HG02943 (cell line): ENCODE measurements around the gene MADCAM1.
"Not testable (repeated sequence)": the region's sequence is repeated elsewhere in the genome, so short reads cannot be mapped to it uniquely, and the experiment has no call there.

Source experiments
- ATAC-seq: cut with Tn5 transposase; IDR thresholded peaks from one replicate; pipeline ENCODE4 v1.9.1; 2021; ENCODE audit warnings: mild to moderate bottlenecking, low read depth, moderate library complexity; ENCODE audit not compliant: unreplicated experiment

MADCAM1 gene

DNA sequence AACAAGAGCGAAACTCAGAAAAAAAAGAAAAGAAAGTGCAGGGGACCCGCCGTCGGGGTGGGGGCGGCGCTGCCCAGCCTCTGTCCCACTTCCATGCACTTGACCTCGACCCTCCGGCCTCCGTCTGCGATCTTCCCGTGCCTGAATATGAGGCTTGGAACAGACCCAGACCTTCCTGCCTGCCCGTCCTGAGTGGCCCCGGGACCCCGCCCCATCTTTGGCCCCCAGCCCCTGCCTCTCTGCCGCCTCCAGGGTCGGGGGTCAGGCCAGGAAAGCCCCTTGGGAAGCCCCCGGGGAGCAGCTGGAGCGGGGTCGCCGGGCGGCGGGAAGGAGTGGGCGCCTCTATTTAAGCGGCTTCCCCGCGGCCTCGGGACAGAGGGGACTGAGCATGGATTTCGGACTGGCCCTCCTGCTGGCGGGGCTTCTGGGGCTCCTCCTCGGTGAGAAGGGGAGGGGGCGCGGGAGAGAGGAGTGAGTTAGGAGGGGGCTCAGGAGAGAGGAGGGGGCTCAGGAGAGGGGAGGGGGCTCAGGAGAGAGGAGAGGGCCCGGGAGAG, at the start of gene MADCAM1:
Gene MADCAM1 (plus strand): TSS at position 375 of the 554 bp plus-strand sequence. CDS start 14 bp downstream, at position 389.
- no peak for ATAC-seq

DNA sequence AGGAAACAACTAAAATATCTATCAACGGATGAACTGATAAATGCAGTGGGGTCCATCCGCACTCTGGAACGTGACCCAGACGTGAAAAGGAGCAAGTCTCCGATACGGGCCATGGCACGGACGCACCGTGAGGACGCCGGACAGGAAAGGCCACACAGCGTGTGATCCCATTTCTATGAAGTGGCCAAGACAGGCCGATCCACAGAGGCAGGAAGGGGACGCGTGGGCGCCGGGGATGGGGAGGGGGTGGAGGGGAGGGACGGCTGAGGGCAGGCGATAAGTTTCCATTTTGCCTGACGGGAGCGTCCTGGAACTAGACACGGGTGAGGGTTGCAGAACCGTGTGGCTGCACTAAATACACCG, 49.2 kb upstream of the MADCAM1 start:
- no peak for ATAC-seq

DNA sequence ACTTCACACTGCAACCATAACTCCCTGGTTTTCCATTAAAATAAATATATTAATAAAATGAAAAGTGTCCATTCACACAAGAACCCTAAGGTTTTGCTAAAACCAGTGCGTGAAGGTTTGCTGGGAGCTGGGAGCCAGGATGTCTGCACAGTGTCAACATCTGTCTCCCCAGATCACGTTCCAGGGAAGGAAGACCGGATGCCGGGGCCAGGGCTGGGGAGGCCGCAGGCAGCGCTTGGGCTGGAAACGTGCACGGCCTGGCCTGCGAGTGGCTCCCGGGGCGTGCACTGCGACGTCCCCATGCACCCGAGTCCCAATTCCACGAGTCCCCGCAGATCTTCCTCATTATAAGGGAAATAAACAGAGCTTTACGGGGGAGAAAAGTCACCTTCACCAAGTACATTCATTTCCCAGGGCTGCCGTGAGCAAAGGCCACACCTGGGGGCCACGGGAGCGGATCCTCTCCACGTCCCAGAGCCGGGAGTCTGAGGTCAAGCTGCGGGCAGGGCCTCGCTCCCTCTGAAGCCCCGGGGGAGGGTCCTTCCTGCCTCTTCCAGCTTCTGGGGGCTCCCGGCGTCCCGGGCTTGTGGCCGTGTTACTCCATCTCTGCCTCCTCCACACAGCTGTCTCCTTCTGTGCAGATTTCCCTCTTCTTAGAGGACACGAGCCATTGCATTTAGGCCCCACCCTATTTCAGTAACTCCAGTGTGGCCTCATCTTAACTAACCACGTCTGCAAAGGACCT, 48.3 kb upstream of the MADCAM1 start:
- ATAC-seq: no peak

DNA sequence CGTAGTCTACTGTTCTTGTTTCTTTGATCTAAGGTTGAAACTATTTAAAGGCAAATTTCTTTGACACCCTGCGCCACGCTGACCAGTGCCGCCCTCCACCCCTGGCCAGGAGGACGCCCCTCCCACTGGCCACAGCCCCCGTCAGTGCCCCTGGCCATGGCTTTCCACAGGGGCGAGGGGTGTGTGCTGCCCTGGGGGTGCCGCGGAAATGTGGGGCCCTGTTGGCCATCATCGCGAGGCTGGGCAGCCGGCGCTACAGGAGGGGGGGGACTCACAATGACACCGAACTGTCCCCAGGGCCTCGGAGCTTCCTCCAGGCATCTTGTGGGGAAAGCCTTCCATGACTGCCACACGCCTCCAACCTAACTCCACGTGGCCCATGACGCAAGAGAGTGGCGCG, 46.4 kb upstream of the MADCAM1 start:
- ATAC-seq: no peak

DNA sequence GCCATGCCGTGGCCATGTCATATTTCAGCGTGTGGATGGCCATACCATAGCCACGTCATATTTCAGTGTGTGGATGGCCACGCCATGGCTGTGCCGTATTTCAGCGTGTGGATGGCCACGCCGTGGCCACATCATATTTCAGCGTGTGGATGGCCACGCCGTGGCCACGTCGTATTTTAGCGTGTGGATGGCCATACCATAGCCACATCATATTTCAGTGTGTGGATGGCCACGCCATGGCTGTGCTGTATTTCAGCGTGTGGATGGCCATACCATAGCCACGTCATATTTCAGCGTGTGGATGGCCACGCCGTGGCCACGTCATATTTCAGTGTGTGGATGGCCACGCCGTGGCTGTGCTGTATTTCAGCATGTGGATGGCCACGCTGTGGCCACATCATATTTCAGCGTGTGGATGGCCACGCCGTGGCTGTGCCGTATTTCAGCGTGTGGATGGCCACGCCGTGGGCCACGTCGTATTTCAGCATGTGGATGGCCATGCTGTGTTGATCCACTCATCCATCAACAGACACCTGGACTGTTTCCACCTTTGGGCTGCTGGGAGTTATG, 45.3 kb upstream of the MADCAM1 start:
- ATAC-seq: not testable (repeated sequence)

DNA sequence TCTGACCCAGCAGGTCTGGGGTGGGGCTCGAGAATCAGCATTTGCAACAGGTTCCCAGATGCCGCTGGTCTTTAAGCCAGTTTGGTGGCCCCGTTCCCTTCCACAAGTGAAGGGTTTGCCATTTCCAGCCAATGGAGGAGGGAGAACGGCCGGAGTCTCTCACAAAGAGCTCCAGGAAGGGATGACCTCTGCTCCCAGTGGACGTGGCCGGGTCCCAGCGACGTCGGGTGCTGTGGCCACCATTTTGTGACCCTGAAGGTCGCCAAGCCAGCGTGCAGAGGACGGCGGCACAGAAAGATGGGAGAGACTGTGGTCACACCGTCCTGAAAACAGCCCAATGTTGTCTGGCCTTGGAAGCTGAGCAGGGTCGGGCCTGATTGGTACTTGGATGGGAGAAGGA, 43.5 kb upstream of the MADCAM1 start:
- no peak for ATAC-seq

DNA sequence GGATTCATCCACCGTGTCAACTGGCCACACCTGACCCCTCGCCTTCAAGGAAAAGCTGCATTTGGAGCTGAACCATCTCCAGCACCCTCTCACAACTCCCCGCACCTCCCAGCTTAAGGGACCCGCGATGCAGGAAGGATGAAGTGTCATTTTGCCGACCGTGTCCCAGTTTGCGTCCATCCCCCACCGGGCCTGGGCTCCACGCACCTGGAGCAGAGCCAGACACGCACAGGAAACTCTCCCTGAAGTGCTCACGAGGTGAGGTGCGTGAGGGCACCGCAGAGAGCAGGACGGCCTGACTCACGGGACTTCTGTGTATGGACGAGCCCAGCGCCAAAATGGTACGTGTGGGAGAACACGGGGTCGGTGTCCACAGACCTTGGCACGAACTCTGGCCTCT, 42.7 kb upstream of the MADCAM1 start:
- ATAC-seq: no peak

DNA sequence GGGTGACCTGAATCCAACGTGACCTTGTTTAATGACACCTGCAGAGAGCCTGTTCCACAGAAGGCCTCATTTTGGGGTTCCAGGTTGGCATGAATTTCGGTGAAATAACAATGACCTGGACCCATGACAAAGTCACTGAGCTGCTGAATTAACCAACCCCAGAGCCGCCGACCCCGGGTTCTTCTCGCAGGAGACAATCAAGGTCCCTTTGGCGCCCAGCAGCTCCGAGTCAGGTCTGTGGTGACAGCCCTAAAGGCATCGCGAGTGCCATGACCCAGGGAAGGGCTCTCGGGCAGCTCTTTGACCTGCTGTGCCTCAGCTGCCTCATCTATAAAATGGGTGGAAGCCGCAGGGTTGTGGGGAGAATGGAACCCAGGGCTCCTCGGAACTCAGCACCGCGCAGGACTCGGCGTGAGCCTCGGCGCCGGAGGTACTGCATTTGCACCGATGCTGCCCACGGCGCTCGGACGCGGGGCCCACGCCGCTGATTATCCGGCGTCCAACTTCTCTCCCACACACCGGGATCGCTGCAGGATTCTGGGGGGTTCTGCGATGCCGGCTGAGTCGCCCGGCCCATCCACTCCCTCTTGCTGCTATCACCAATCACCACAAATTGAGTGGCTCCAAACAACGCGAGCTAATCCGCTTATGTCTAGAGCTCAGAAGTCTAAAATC, 41.1 kb upstream of the MADCAM1 start:
- ATAC-seq: no peak

DNA sequence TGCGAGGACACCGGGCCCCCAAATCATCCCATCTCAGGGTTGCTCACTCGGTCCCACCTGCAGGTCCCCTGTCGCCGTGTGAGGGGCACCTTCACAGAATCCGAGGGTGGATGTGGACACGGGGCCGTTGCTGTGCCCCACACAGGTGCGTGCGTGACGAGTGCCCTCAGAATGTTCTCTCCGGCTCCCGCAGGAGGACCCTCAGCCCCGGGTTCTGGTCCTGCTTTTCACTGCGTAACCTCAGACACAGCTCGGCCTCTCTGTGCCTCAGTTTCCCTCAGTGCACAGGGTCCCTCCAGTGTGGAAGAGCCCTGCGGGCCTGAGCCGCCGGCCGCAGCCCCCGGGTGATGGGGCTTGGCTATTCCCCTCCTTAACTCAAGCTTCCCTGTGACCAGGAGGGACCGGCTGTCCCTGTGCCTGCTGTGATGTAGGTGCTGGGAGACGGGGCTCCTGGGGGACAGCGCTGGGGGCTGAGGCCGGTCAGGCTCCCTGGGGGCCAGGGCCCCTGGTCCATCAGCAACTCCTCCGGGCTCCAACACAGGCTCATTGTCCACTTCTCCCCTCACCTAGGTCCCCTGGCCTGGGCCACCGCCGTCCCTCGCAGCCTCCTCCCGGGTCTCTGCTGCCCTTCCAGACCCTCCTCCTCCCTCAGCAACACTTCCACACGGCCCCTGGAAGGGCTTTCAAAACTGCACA, 40.3 kb upstream of the MADCAM1 start:
- ATAC-seq: no peak

DNA sequence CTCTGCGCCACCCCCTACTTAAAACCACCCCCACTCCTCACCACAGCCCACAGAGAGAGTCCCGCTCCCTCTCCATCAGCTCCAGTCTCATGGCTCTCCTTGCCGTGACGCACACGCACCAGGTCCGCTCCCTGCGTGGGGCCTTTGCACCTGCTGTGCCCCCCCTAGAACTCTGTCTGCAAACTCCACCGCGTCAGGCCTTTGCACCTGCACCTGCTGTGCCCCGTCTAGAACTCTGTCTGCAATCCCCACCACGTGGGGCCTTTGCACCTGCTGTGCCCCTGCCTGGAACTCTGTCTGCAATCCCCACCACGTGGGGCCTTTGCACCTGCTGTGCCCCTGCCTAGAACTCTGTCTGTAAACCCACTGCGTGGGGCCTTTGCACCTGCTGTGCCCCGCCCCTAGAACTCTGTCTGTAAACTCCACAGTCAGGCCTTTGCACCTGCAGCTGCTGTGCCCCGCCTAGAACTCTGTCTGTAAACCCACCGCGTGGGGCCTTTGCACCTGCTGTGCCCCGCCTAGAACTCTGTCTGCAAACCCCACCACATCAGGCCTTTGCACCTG, 39.7 kb upstream of the MADCAM1 start:
- ATAC-seq: no peak

DNA sequence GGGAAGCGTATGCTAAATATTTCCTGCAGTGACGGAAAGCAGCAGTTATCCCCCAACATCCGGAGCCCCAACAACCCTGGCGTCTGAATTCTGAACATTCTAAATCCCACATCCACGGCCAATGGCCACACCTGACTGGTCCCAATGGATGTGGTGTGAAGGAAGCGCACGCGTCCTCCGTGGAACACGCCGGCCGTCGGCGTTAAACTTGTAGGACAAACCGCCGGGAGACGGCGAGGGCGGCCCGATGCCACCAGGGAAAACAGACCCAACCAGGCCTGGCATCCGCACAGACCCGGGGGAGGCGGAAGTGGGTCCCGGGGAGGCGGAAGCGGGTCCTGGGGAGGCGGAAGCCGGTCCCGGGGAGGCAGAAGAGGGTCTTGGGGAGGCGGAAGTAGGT, 38.6 kb upstream of the MADCAM1 start:
- ATAC-seq: no peak

DNA sequence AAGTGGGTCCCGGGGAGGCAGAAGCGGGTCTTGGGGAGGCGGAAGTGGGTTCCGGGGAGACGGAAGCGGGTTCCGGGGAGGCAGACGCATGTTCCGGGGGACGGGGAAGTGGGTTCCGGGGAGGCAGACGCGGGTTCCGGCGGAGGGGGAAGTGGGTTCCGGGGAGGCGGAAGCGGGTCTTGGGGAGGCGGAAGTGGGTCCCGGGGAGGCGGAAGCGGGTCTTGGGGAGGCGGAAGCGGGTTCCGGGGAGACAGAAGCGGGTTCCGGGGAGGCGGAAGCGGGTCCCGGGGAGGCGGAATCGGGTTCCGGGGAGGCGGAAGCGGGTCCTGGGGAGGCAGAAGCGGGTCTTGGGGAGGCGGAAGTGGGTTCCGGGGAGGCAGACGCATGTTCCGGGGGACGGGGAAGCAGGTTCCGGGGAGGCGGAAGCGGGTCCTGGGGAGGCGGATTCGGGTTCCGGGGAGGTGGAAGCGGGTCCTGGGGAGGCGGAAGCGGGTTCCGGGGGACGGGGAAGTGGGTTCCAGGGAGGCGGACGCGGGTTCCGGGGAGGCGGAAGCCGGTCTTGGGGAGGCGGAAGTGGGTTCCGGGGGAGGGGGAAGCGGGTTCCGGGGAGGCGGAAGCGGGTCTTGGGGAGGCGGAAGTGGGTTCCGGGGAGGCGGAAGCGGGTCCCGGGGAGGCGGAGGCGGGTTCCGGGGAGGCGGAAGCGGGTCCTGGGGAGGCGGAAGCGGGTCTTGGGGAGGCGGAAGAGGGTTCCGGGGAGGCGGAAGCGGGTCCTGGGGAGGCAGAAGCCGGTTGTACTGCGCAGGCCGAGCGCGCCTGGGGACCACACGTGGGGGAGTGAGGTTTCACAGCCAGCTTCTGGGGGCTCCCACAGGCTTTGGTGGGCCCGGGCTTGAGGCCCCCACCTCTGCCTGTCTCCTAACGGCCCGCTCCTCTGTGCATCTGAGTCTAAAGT, 37.9 kb upstream of the MADCAM1 start:
- ATAC-seq: no peak

DNA sequence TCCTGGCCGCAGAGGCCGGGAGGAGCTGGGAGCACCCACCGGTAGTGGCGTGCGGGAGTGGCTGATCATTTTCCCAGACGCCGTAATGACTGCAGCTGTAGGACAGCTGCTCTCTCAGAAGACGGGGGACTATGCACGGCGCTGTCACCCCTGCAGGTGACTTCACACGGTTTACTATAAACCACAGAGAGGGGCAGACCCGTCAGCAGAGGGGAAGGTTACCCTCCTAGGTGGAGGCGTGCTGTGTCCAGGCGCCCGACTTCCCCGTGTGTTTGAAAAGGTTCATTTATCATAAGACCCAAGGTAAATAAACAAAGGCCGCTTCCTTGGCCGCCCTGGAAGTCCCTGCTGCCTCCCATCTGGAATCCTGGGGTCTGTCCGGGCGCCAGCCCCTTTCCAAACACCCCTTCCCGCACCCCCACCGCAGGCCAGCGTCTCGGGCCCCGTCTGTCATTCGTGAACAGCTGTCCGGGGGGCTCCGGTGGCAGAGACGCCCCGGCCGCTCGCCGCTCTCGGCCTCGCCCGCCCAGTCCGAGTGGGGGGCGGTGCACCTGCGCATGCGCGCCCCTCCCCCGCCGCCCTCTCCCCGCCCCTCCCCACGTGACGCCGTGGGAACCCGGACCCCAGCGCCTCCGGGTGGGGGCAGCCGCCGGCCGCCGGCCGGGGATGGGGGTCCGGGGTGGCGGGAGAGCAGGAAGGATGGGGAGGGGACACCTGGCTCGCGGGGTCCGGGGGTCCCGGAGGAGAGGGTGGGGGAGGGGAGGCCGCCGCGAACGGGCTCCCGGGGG, 36.4 kb upstream of the MADCAM1 start:
- no peak for ATAC-seq

DNA sequence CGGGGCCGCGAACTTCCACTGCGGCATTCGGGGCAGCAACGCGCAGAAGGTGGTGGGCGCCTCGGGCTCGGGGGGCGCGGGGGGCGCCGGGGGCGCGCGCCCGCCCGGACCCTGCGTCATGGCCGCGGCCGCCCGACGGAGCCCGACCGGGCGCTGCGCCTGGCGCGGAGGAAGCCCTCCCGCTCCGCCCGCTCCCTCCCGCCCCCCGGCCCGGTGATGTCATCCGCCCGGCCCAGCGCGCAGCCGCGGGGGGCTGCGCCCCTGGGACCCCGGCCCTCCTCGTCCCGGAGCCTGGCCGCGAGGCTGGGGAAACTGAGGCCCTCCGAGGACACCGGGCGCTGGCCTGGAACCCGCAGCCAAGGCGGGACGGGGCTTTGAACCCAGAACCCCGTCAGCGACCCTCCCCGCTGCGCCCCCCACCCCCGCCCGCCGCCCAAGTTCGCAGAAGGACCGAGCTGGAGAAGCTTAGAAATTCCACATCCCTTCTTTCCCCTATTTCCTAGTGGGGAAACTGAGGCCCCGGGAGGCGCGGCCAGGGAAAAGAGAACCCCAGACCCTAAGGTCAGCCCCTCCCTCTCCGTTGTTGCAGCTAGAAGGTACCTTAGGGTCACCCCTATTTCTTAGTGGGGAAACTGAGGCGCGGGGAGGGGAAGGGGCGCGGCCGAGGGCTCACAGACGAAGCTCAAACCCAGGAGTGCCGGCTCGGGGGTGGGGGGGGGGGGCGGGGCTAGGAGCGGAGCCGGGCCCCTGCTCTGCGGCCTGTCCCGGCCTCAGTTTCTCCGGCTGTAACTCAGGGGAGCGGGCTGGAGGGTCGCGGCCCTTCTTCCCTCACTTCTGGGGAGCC, 35.2 kb upstream of the MADCAM1 start, which contains the start of gene SHC2:
Gene SHC2 (minus strand): TSS at position 157 of the 844 bp plus-strand sequence. CDS start 37 bp downstream, at position 120.
- ATAC-seq: no peak

DNA sequence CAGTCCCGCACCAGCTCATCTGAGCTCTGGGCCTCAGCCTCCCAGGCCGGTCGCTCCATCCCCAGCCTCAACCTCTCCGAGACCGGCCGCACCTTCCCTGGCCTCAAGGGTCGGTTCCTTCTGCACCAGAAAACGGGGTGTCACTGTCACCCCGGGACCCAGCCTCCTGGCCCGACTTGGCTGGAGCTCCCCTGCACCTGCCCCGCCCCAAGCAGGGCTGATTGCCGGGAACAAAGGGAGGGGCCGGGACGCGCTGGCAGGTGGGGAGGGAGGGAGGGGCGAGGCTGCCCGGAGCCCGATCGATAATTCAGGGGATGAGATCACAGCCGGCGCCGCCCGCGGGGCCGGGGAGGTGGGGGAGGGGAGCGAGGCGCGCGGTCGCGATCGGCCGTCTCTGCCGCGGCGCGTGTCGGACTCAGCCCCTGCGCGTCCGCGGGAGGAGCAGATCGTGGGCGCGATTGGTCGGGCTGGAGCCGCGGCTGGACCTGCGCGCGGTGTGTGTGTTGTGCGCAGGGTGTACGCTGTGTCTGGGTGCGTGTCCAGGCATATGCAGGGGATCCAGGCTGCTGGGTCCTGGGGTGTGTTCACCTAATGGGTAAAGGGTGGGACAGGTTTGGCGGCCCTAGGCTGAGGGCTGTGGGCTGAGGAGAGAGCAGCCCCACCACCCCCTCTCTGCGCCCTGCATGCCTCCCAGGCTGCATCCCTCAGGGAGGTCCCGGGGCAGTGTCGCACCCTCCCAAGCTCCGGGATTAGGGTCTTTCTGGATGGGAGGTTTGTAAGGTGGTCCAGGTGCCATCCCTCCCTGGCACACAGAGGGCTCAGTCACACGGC, 34.4 kb upstream of the MADCAM1 start:
- no peak for ATAC-seq

DNA sequence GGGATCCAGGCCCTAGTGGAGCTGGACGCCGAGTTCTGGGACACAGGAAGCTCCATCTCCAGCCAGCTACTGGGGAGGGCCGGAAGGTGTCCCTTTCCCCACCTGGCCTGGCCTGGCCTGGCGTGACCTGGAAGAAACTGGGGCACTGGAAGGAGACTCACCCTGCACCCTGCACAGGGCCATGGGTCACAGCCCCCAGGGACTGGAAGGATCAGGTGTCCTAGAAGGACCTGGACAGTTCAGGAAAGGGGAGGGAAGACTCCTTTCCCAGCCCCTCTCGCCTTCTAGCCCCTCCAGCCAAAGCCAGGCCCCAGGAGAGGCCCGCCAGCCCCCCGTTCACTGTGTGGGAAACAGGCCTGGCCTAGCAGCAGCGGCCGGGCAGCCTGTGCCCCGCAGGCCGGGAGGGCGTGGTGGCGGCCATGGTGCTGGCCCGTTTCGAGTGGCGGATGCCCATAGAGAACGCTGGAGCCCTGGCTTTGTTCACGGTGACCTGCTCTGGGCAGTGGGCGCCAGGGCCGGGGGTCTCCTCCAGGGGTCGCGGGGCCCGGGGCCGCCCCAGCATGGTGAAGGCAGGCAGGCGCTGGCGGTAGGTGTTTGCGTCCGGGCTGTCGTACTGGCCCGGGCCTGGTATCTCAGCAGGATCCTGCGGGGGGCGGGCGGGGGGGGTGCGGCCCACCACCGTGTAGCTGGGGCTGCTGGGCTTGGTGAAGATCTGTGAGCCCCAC, 32.6 kb upstream of the MADCAM1 start:
- ATAC-seq: no peak
